ENCODE data around the gene TRERF1.

TRERF1 gene

GRCh38 chr6:42388046-42388445 is 63.7 kb downstream of the TRERF1 start:
- peaks cover 12% of the 10 kb centered on the region for H3K4me1 ChIP-seq (ENCODE audit: control insufficient read depth, insufficient read depth, low read length)
- H3K27me3 ChIP-seq (ENCODE audit: control insufficient read depth, insufficient read depth, low read length) = no peaks in the 10 kb centered on the region
- H3K9me3 ChIP-seq (ENCODE audit: control insufficient read depth, insufficient read depth, low read length) = no peaks in the 10 kb centered on the region
- no peaks in the 10 kb centered on the region for H3K36me3 ChIP-seq (ENCODE audit: control insufficient read depth, insufficient read depth, low read length)
- H3K4me3 ChIP-seq (ENCODE audit: low read depth, low read length) = no peak overlapping the region
- H3K9ac ChIP-seq (ENCODE audit: low read depth, low read length) = no peak overlapping the region

- Histone ChIP-seq H3K9me3 (ENCODE audit: control insufficient read depth, insufficient read depth, low read length) (no peaks in the 10 kb centered on the region), H3K4me3 (ENCODE audit: low read depth, low read length) (no peak overlapping the region), H3K4me1 (ENCODE audit: control insufficient read depth, insufficient read depth, low read length) (peaks cover 12% of the 10 kb centered on the region), H3K36me3 (ENCODE audit: control insufficient read depth, insufficient read depth, low read length) (no peaks in the 10 kb centered on the region), H3K9ac (ENCODE audit: low read depth, low read length) (no peak overlapping the region), H3K27me3 (ENCODE audit: control insufficient read depth, insufficient read depth, low read length) (no peaks in the 10 kb centered on the region)
Observed at GRCh38 chr6:42387336-42387735, 64.4 kb downstream of the TRERF1 start.

- H3K27me3 ChIP-seq (ENCODE audit: control insufficient read depth, insufficient read depth, low read length) = no peaks in the 10 kb centered on the region
- H3K36me3 ChIP-seq (ENCODE audit: control insufficient read depth, insufficient read depth, low read length) = no peaks in the 10 kb centered on the region
- H3K9ac ChIP-seq (ENCODE audit: low read depth, low read length) = no peak overlapping the region
- no peaks in the 10 kb centered on the region for H3K9me3 ChIP-seq (ENCODE audit: control insufficient read depth, insufficient read depth, low read length)
- no peak overlapping the region for H3K4me3 ChIP-seq (ENCODE audit: low read depth, low read length)
- peaks cover 9% of the 10 kb centered on the region for H3K4me1 ChIP-seq (ENCODE audit: control insufficient read depth, insufficient read depth, low read length)
Observed at GRCh38 chr6:42385339-42385738, 66.4 kb downstream of the TRERF1 start.

DNA sequence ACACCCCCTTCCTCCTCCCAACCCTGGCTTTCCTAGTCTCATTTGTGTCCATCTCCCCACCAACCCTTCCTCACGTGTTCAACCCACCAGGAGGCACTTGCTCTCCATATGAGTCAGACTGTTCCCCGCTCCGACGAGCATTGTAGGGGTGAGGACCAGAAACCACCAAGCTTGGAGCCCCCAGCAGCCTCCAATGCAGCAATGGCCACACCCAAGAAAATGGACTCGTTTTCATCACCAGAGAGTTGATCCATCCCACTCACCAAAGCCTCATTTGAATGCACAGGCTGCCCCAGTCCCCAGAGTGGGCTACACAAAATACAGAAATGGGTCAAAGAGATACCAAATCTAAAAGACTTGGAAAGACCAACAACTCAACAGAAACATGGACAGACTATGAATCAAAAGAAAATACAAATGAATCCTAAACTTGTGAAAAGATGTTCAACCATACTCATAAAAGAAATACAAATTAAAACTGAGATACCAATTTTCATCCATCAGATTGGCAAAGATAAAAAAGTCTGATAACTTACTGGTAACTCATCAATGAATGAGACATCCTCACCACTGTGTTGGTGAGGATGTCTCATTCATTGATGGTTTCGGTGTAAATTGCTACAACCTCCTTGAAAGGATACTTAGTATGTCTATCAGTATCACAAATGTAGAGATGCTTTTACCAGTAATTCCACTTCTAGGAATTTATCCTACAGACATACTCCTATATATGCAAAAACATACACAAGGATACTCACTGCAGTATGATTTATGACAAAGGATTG is 68.1 kb downstream of the TRERF1 start:
- Histone ChIP-seq H3K27me3 (ENCODE audit: control insufficient read depth, insufficient read depth, low read length) (no peaks in the 10 kb centered on the region), H3K36me3 (ENCODE audit: control insufficient read depth, insufficient read depth, low read length) (no peaks in the 10 kb centered on the region), H3K9ac (ENCODE audit: low read depth, low read length) (no peak overlapping the region), H3K4me1 (ENCODE audit: control insufficient read depth, insufficient read depth, low read length) (no peaks in the 10 kb centered on the region), H3K9me3 (ENCODE audit: control insufficient read depth, insufficient read depth, low read length) (no peaks in the 10 kb centered on the region), H3K4me3 (ENCODE audit: low read depth, low read length) (no peak overlapping the region)

GRCh38 chr6:42381850-42382249 is 69.9 kb downstream of the TRERF1 start:
- no peak overlapping the region for H3K4me3 ChIP-seq (ENCODE audit: low read depth, low read length)
- H3K9ac ChIP-seq (ENCODE audit: low read depth, low read length) = no peak overlapping the region
- H3K9me3 ChIP-seq (ENCODE audit: control insufficient read depth, insufficient read depth, low read length) = no peaks in the 10 kb centered on the region
- no peaks in the 10 kb centered on the region for H3K4me1 ChIP-seq (ENCODE audit: control insufficient read depth, insufficient read depth, low read length)
- H3K27me3 ChIP-seq (ENCODE audit: control insufficient read depth, insufficient read depth, low read length) = no peaks in the 10 kb centered on the region
- no peaks in the 10 kb centered on the region for H3K36me3 ChIP-seq (ENCODE audit: control insufficient read depth, insufficient read depth, low read length)

DNA sequence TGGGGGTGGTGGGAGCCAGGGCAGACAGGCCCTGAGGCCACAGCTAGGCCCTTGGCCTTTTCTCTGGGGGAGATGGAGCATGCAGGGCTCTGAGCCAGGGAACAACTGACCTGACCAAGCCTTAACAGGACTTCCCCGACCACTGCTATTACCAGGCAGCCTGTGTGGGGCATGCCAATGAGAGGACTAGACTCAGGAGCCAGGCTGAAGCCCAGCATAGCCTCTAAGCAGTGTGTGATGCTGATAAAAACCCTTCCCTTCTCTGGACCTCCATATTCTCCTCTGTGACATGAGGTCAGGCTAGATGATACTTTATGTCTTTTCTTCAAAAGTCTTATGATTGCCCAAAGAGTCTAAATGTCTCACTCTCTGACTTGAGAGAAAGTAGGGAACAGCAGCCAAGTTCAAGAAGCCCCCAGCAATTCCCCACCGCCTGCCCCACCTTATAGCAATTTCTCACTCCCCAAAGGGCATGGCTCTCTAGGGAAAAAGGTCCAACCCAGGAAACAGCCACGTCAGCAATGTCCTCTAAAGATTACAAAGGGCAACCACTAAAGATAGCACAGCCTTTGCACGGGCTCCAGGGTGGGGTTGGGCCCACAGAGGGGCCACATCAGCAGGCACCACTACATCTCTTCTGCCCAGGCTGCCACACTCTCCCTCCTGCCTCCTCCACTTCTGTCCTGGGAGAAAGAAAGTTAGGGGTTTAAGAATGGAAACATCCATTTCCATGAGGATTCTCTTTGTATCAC is 71.3 kb downstream of the TRERF1 start:
- H3K4me1 ChIP-seq (ENCODE audit: control insufficient read depth, insufficient read depth, low read length) = no peaks in the 10 kb centered on the region
- H3K9ac ChIP-seq (ENCODE audit: low read depth, low read length) = no peak overlapping the region
- H3K27me3 ChIP-seq (ENCODE audit: control insufficient read depth, insufficient read depth, low read length) = no peaks in the 10 kb centered on the region
- no peak overlapping the region for H3K4me3 ChIP-seq (ENCODE audit: low read depth, low read length)
- H3K36me3 ChIP-seq (ENCODE audit: control insufficient read depth, insufficient read depth, low read length) = no peaks in the 10 kb centered on the region
- H3K9me3 ChIP-seq (ENCODE audit: control insufficient read depth, insufficient read depth, low read length) = no peaks in the 10 kb centered on the region

GRCh38 chr6:42378536-42378935 is 73.2 kb downstream of the TRERF1 start:
- no peaks in the 10 kb centered on the region for H3K4me1 ChIP-seq (ENCODE audit: control insufficient read depth, insufficient read depth, low read length)
- no peak overlapping the region for H3K4me3 ChIP-seq (ENCODE audit: low read depth, low read length)
- no peak overlapping the region for H3K9ac ChIP-seq (ENCODE audit: low read depth, low read length)

DNA sequence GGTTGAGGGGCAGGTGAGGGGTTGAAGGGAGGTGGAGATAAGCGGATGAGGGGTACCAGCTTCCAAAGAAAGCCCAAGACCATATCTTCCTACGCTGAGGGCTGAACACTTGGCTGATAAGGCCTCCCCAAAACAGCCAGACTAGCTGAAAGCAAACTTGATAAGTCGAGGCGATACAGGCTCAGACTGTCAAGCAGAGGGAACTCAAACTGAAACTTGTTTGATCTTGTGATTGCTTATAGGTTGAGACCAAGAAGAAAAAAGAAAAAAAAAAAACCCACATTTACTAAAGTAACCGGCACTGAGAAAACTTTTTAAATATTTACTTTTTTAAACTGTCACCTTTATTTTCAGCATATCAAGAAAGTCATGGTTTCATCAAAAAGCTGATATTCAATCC is 73.6 kb downstream of the TRERF1 start:
- H3K36me3 ChIP-seq (ENCODE audit: control insufficient read depth, insufficient read depth, low read length) = no peaks in the 10 kb centered on the region
- H3K27me3 ChIP-seq (ENCODE audit: control insufficient read depth, insufficient read depth, low read length) = no peaks in the 10 kb centered on the region

More at GRCh38 chr6:42378536-42378935, 73.2 kb downstream of the TRERF1 start:
- Histone ChIP-seq H3K9me3 (ENCODE audit: control insufficient read depth, insufficient read depth, low read length) (no peaks in the 10 kb centered on the region), H3K36me3 (ENCODE audit: control insufficient read depth, insufficient read depth, low read length) (no peaks in the 10 kb centered on the region), H3K27me3 (ENCODE audit: control insufficient read depth, insufficient read depth, low read length) (no peaks in the 10 kb centered on the region)

DNA sequence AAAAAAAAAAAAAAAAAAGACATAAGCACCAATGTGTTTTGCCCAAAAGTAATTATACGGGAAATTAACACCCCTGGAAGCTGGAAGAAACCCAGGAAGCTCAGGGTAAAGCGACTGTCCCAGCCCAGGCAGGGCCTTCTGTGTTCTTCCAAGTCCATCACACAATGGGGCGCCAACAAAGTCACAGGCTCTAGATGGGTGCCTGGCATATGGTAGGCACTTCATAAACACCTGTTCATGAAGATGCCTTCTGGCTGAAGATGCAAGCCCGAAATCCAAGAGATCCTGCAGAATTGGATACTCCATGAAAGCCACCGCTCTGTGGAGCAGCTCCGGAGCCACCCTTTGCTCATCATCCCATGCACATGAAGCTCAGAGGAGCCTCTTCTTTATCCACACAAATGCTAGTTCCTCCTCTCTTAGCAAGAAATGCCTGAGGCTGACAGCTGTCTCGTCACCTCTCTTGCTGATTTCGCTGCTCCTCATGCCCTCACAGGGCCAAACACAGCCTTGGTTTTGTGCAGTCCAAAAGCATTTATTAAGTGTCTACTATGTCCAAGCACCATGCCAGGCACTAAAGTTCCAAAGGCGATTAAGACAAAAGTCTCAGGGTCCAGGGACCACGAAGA is 76.6 kb downstream of the TRERF1 start:
- H3K36me3 ChIP-seq (ENCODE audit: control insufficient read depth, insufficient read depth, low read length) = no peaks in the 10 kb centered on the region
- H3K9me3 ChIP-seq (ENCODE audit: control insufficient read depth, insufficient read depth, low read length) = no peaks in the 10 kb centered on the region
- H3K4me3 ChIP-seq (ENCODE audit: low read depth, low read length) = no peak overlapping the region
- no peaks in the 10 kb centered on the region for H3K4me1 ChIP-seq (ENCODE audit: control insufficient read depth, insufficient read depth, low read length)
- H3K9ac ChIP-seq (ENCODE audit: low read depth, low read length) = no peak overlapping the region
- no peaks in the 10 kb centered on the region for H3K27me3 ChIP-seq (ENCODE audit: control insufficient read depth, insufficient read depth, low read length)

More for the DNA sequence above, 73.6 kb downstream of the TRERF1 start:
- H3K4me3 ChIP-seq (ENCODE audit: low read depth, low read length) = no peak overlapping the region
- no peaks in the 10 kb centered on the region for H3K9me3 ChIP-seq (ENCODE audit: control insufficient read depth, insufficient read depth, low read length)
- no peaks in the 10 kb centered on the region for H3K4me1 ChIP-seq (ENCODE audit: control insufficient read depth, insufficient read depth, low read length)
- no peak overlapping the region for H3K9ac ChIP-seq (ENCODE audit: low read depth, low read length)

GRCh38 chr6:42374018-42374669 is 77.6 kb downstream of the TRERF1 start:
- no peak overlapping the region for H3K9ac ChIP-seq (ENCODE audit: low read depth, low read length)
- H3K4me3 ChIP-seq (ENCODE audit: low read depth, low read length) = no peak overlapping the region
- no peaks in the 10 kb centered on the region for H3K9me3 ChIP-seq (ENCODE audit: control insufficient read depth, insufficient read depth, low read length)
- no peaks in the 10 kb centered on the region for H3K36me3 ChIP-seq (ENCODE audit: control insufficient read depth, insufficient read depth, low read length)
- no peaks in the 10 kb centered on the region for H3K27me3 ChIP-seq (ENCODE audit: control insufficient read depth, insufficient read depth, low read length)
- peaks cover 2% of the 10 kb centered on the region for H3K4me1 ChIP-seq (ENCODE audit: control insufficient read depth, insufficient read depth, low read length)

- Histone ChIP-seq H3K9ac (ENCODE audit: low read depth, low read length) (no peak overlapping the region), H3K27me3 (ENCODE audit: control insufficient read depth, insufficient read depth, low read length) (no peaks in the 10 kb centered on the region), H3K9me3 (ENCODE audit: control insufficient read depth, insufficient read depth, low read length) (no peaks in the 10 kb centered on the region), H3K4me1 (ENCODE audit: control insufficient read depth, insufficient read depth, low read length) (peaks cover 2% of the 10 kb centered on the region), H3K36me3 (ENCODE audit: control insufficient read depth, insufficient read depth, low read length) (no peaks in the 10 kb centered on the region), H3K4me3 (ENCODE audit: low read depth, low read length) (no peak overlapping the region)
Observed at GRCh38 chr6:42372699-42373098, 79.0 kb downstream of the TRERF1 start.
